ENCODE data around the gene BICRA. TPM values are rescaled to one million over a fixed set of nuclear protein-coding genes. Genes with fewer than 3 reads are reported as not detected.
A peak's percentile ranks its signal among the peaks of the same experiment; 100 is the strongest.

BICRA gene
- total RNA-seq, 1 donor from 2014 or later, result 15.6 TPM

DNA sequence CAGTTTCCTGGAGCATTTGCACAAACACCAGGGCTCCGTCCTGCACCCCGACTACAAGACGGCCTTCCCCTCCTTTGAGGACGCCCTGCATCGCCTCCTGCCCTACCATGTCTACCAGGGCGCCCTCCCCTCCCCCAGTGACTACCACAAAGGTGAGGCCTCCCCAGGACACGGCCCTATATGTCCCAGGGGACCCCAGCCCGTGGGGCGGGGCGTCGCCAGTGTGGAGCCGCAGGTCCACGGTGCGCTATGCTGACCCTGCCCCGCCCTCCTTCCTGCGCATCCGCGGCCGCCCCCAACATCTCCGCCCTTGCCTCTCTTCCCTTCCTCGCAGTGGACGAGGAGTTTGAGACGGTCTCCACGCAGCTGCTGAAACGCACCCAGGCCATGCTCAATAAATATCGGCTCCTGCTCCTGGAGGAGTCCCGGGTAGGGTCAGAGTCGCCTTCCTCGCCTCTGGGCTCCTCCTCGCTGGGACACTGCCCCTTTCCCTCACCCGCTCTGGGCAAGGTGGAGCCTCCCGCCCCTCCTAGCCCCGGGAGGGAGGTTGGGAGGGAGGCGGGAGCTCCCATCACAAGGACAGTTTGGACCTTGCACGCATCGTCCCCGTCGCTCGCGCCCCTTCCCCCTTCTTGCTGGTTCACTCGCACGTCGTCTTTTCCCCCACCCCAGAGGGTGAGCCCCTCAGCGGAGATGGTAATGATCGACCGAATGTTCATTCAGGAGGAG lies 89.9 kb downstream of the BICRA start:
- Histone ChIP-seq H3K27me3 (no peaks in the 10 kb centered on the region), H4K20me1 (ENCODE audit: low read depth) (peaks cover 21% of the 10 kb centered on the region), H2AFZ (replicated peaks) (no peak overlapping the region), H3K4me3 (no peak overlapping the region), H3K36me3 (peaks cover 3% of the 10 kb centered on the region), H3K9me3 (ENCODE audit: low read depth) (no peaks in the 10 kb centered on the region), H3F3A (ENCODE audit: low read depth) (peaks cover 16% of the 10 kb centered on the region), H3K9ac (no peak overlapping the region), H3K27ac (no peak overlapping the region), H3K79me2 (ENCODE audit: low read depth) (no peaks in the 10 kb centered on the region), H3K4me1 (no peaks in the 10 kb centered on the region), H3K4me2 (no peak overlapping the region)
- Mint-ChIP-seq H3K9me3 (no peaks in the 10 kb centered on the region), H3K27ac (no peak overlapping the region), H3K4me3 (no peak overlapping the region), H3K36me3 (peaks cover 4% of the 10 kb centered on the region), H3K27me3 (ENCODE audit: insufficient read depth, low read depth) (peaks cover 2% of the 10 kb centered on the region), H3K4me1 (peaks cover 2% of the 10 kb centered on the region)
- no peak for DNase-seq (ENCODE audit: low spot score)
- TF ChIP-seq, protein P1, sequence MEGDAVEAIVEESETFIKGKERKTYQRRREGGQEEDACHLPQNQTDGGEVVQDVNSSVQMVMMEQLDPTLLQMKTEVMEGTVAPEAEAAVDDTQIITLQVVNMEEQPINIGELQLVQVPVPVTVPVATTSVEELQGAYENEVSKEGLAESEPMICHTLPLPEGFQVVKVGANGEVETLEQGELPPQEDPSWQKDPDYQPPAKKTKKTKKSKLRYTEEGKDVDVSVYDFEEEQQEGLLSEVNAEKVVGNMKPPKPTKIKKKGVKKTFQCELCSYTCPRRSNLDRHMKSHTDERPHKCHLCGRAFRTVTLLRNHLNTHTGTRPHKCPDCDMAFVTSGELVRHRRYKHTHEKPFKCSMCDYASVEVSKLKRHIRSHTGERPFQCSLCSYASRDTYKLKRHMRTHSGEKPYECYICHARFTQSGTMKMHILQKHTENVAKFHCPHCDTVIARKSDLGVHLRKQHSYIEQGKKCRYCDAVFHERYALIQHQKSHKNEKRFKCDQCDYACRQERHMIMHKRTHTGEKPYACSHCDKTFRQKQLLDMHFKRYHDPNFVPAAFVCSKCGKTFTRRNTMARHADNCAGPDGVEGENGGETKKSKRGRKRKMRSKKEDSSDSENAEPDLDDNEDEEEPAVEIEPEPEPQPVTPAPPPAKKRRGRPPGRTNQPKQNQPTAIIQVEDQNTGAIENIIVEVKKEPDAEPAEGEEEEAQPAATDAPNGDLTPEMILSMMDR (IDR thresholded peaks at IDR 0.05), result no peak
- no peak for TF ChIP-seq EZH2 (IDR thresholded peaks at IDR 0.05)
- TF ChIP-seq EZH2phosphoT487 (IDR thresholded peaks at IDR 0.05), result no peak

DNA sequence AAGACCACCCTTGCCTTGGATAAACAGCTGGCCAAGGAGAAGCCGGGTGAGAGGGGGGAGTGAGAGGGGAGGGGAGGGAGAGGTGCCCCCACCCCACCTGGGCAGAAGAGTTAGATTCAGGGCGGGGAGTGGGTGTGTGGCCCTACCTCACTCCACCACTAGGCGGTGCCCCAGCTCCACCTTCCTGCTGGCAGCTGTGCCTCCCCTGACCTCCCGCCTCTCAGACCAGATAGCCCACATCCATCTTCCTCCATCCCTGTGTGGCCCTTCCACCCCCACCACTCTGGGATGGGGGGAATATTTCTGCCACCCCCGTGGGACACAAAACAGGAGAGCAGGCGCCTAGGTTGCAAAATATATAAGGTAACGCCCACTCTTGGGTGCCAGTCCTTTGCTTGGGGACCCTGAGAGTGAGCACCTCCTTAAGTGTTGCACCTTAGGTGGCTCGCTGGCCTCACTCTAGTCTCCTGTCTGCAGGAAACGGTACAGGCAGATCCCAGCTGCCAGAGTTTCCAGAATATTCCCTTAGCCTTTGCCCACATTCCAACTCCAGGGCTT lies 90.5 kb downstream of the BICRA start:
- H3K36me3 ChIP-seq, result peaks cover 3% of the 10 kb centered on the region
- no peaks in the 10 kb centered on the region for H3K4me1 ChIP-seq
- no peak overlapping the region for H3K27ac ChIP-seq
- H2AFZ ChIP-seq (replicated peaks), result no peak overlapping the region
- peaks cover 20% of the 10 kb centered on the region for H3F3A ChIP-seq (ENCODE audit: low read depth)
- H3K4me1 Mint-ChIP-seq, result peaks cover 2% of the 10 kb centered on the region
- H3K9me3 ChIP-seq (ENCODE audit: low read depth), result no peaks in the 10 kb centered on the region
- no peak overlapping the region for H3K27ac Mint-ChIP-seq
- peaks cover 21% of the 10 kb centered on the region for H4K20me1 ChIP-seq (ENCODE audit: low read depth)
- H3K27me3 Mint-ChIP-seq (ENCODE audit: insufficient read depth, low read depth), result peaks cover 4% of the 10 kb centered on the region
- no peak overlapping the region for H3K4me2 ChIP-seq
- TF ChIP-seq, protein P1 (IDR thresholded peaks at IDR 0.05), result peak; percentile 77
- TF ChIP-seq EZH2 (IDR thresholded peaks at IDR 0.05), result no peak
- H3K4me3 ChIP-seq, result no peak overlapping the region
- no peaks in the 10 kb centered on the region for H3K9me3 Mint-ChIP-seq
- H3K36me3 Mint-ChIP-seq, result peaks cover 8% of the 10 kb centered on the region
- peak; percentile 77 for DNase-seq (ENCODE audit: low spot score)
- H3K27me3 ChIP-seq, result no peaks in the 10 kb centered on the region
- H3K9ac ChIP-seq, result no peak overlapping the region
- H3K79me2 ChIP-seq (ENCODE audit: low read depth), result no peaks in the 10 kb centered on the region
- no peak overlapping the region for H3K4me3 Mint-ChIP-seq

DNA sequence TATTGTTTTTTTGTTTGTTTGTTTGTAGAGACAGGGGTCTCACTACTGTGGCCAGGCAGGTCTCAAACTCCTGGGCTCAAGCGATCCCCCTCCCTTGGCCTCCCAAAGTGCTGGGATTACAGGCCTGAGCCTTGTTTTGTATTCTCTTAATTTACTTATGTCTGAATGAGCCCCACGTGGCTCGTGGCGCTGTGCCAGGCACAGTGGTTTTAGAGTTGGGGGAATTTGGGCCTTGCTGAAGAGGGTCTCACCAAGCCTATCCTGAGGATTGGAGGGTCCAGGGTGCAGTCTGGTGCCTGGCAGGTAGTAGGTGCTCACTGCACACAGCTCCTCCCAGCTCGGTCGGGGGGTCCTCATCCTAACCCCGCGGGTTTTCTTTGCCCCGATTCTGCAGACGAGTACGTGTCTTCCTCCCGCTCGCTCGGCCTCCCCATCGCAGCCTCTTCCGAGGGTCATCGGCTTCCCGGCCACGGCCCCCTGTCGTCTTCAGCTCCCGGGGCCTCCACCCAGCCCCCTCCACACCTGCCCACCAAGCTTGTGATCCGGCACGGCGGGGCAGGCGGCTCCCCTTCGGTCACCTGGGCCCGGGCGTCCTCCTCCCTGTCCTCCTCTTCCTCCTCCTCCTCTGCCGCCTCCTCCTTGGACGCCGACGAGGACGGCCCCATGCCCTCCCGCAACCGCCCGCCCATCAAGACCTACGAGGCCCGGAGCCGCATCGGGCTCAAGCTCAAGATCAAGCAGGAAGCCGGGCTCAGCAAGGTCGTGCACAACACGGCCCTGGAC lies 92.2 kb downstream of the BICRA start:
- no peak overlapping the region for H3K4me2 ChIP-seq
- no peak overlapping the region for H3K27ac Mint-ChIP-seq
- no peak for DNase-seq (ENCODE audit: low spot score)
- peaks cover 8% of the 10 kb centered on the region for H3K36me3 Mint-ChIP-seq
- peaks cover 2% of the 10 kb centered on the region for H3K4me1 Mint-ChIP-seq
- peaks cover 3% of the 10 kb centered on the region for H3K36me3 ChIP-seq
- no peak overlapping the region for H3K4me3 ChIP-seq
- no peaks in the 10 kb centered on the region for H3K9me3 Mint-ChIP-seq
- no peak overlapping the region for H2AFZ ChIP-seq (replicated peaks)
- H4K20me1 ChIP-seq (ENCODE audit: low read depth), result peaks cover 21% of the 10 kb centered on the region
- H3K27me3 ChIP-seq, result no peaks in the 10 kb centered on the region
- H3K9me3 ChIP-seq (ENCODE audit: low read depth), result no peaks in the 10 kb centered on the region
- H3K4me3 Mint-ChIP-seq, result no peak overlapping the region
- H3F3A ChIP-seq (ENCODE audit: low read depth), result peaks cover 20% of the 10 kb centered on the region
- H3K79me2 ChIP-seq (ENCODE audit: low read depth), result no peaks in the 10 kb centered on the region
- H3K9ac ChIP-seq, result no peak overlapping the region
- H3K27me3 Mint-ChIP-seq (ENCODE audit: insufficient read depth, low read depth), result peaks cover 4% of the 10 kb centered on the region
- no peaks in the 10 kb centered on the region for H3K4me1 ChIP-seq
- no peak overlapping the region for H3K27ac ChIP-seq
- TF ChIP-seq EZH2phosphoT487 (IDR thresholded peaks at IDR 0.05), result no peak
- no peak for TF ChIP-seq EZH2 (IDR thresholded peaks at IDR 0.05)
- TF ChIP-seq, protein P1 (IDR thresholded peaks at IDR 0.05), result no peak

Data from neural progenitor cell (in vitro differentiated cells).